Suprapubic skin (tissue), 4 donors: ENCODE measurements around the gene IL20RA.

ENCODE experiments used
- CTCF ChIP-seq, 2 donors: fragments of 200-600 bp in 1 of 2; fragments of 450-650 bp in 1 of 2; sonication (generic) in 1 of 2; IDR thresholded peaks; one replicate each; pipeline ENCODE4 v1.5.1; 2016 to 2019; ENCODE audit warnings: antibody characterized with exemption in 2 of 2, mild to moderate bottlenecking in 1 of 2, moderate library complexity in 1 of 2
- EP300 ChIP-seq: sonication (generic); formaldehyde crosslinking; IDR thresholded peaks from one replicate; pipeline ENCODE4 v1.6.1; 2017; ENCODE audit warnings: antibody characterized with exemption
- POLR2A ChIP-seq, 2 donors: fragments of 450-650 bp; IDR thresholded peaks; one replicate each; pipeline ENCODE4 v1.6.1; 2017; ENCODE audit warnings: antibody characterized with exemption in 2 of 2, mild to moderate bottlenecking in 2 of 2, moderate library complexity in 2 of 2
- POLR2AphosphoS5 ChIP-seq, 3 donors: sonication (generic); formaldehyde crosslinking; IDR thresholded peaks; one replicate each; pipeline ENCODE4 v1.6.1; 2017; ENCODE audit warnings: antibody characterized with exemption in 3 of 3

- no peak for TF ChIP-seq CTCF (IDR thresholded peaks at IDR 0.05)
- no peak for TF ChIP-seq POLR2A (IDR thresholded peaks at IDR 0.05)
- TF ChIP-seq POLR2AphosphoS5 (IDR thresholded peaks at IDR 0.05), result no peak
- TF ChIP-seq EP300, result no peak
These were observed 43.1 kb upstream of the IL20RA start for GRCh38 chr6:137087902-137088301.
